Endothelial cell of umbilical vein (primary cell): Measurements from ENCODE around the gene HTR2B.

Source experiments
- CTCF ChIP-seq, 2 donors: IDR thresholded peaks; 1 replicate in 1 of 2; 2 replicates in 1 of 2; pipeline ENCODE4 v1.5.1; 2011; ENCODE audit warnings: low read length in 2 of 2, mild to moderate bottlenecking in 2 of 2, moderate library complexity in 2 of 2, control low read depth in 1 of 2, inconsistent platforms in 1 of 2, low read depth in 1 of 2; ENCODE audit not compliant: insufficient read depth in 1 of 2; ENCODE audit errors: extremely low read depth in 1 of 2
- EZH2 ChIP-seq: IDR thresholded peaks from 2 replicates; pipeline ENCODE4 v1.6.1; 2012; ENCODE audit warnings: borderline replicate concordance, low read depth, mild to moderate bottlenecking, moderate library complexity, low read length, inconsistent platforms; ENCODE audit not compliant: severe bottlenecking
- FOS ChIP-seq: IDR thresholded peaks from 2 replicates; pipeline ENCODE4 v1.6.1; 2011; ENCODE audit warnings: mild to moderate bottlenecking, low read length, moderate library complexity, borderline replicate concordance; ENCODE audit not compliant: insufficient read depth
- GATA2 ChIP-seq: IDR thresholded peaks from 2 replicates; pipeline ENCODE4 v1.7.0; 2011; ENCODE audit warnings: low read depth, mild to moderate bottlenecking, moderate library complexity, mixed read lengths, low read length; ENCODE audit not compliant: insufficient read length, insufficient read depth
- JUN ChIP-seq: IDR thresholded peaks from 2 replicates; pipeline ENCODE4 v1.6.1; 2011; ENCODE audit warnings: borderline replicate concordance, low read depth; ENCODE audit not compliant: insufficient read length, insufficient read depth
- MAX ChIP-seq: IDR thresholded peaks from 2 replicates; pipeline ENCODE4 v1.6.1; 2011; ENCODE audit not compliant: insufficient read depth, insufficient read length
- MYC ChIP-seq: IDR thresholded peaks from one replicate; pipeline ENCODE4 v1.6.1; 2011; ENCODE audit warnings: mild to moderate bottlenecking, low read depth, low read length
- POLR2A ChIP-seq: IDR thresholded peaks from 2 replicates; pipeline ENCODE4 v1.6.1; 2012; ENCODE audit warnings: low read depth, mild to moderate bottlenecking, control low read depth, low read length
- POLR2AphosphoS5 ChIP-seq: IDR thresholded peaks from 2 replicates; pipeline ENCODE4 v1.6.1; 2012; ENCODE audit warnings: low read depth, mild to moderate bottlenecking, control low read depth, low read length, moderate library complexity; ENCODE audit not compliant: insufficient read depth

- TF ChIP-seq MYC (no peak), EZH2 (no peak), CTCF (IDR thresholded peaks at IDR 0.05; ENCODE audit: extremely low read depth in 1 of 2, insufficient read depth in 1 of 2, low read depth in 1 of 2, low read length in 2 of 2) (no peak), POLR2AphosphoS5 (no peak), POLR2A (no peak), MAX (no peak), JUN (no peak), FOS (no peak), GATA2 (no peak)
Observed at GRCh38 chr2:231094736-231095346, 30.0 kb downstream of the HTR2B start.
